ENCODE data around the gene CTXND1. TPM values are rescaled to one million over a fixed set of nuclear protein-coding genes. Genes with fewer than 3 reads are reported as not detected.
A peak's percentile ranks its signal among the peaks of the same experiment; 100 is the strongest.
"Not testable (repeated sequence)": the region's sequence is repeated elsewhere in the genome, so short reads cannot be mapped to it uniquely, and the experiment has no call there.

CTXND1 gene
- total RNA-seq, 1 donor from 2014 or later, result 1.2 TPM

- DNase-seq, result no peak
Observed at GRCh38 chr15:80157215-80157614, 94.8 kb downstream of the CTXND1 start.

- no peak for DNase-seq
Observed at GRCh38 chr15:80156176-80156720, 95.8 kb downstream of the CTXND1 start.

GRCh38 chr15:80155378-80156175 lies 96.4 kb downstream of the CTXND1 start:
- DNase-seq, result not testable (repeated sequence)

- DNase-seq, result no peak
Observed at GRCh38 chr15:80155001-80155377, 97.0 kb downstream of the CTXND1 start.

GRCh38 chr15:80154336-80154735 lies 97.7 kb downstream of the CTXND1 start:
- no peak for DNase-seq

GRCh38 chr15:80153900-80154299 lies 98.1 kb downstream of the CTXND1 start:
- no peak for DNase-seq

GRCh38 chr15:80152896-80153876 lies 98.8 kb downstream of the CTXND1 start, which contains the start of gene FAH:
Gene FAH, plus strand, starts transcription at chr15:80152999. Its CDS starts 56 bp downstream, at chr15:80153055.
- DNase-seq, result peak; percentile 63

- peak; percentile 96 for DNase-seq
Observed at GRCh38 chr15:80152180-80152895, 99.7 kb downstream of the CTXND1 start.

- DNase-seq, result no peak
Observed at GRCh38 chr15:80151576-80151975, 100.4 kb downstream of the CTXND1 start.

- no peak for DNase-seq
Observed at GRCh38 chr15:80151148-80151547, 100.9 kb downstream of the CTXND1 start.

Other genes with a start within 250 kb of the CTXND1 start
- gene ZFAND6, start 192.5 kb downstream of the CTXND1 start, total RNA-seq, result 272 TPM
- 94.9 TPM for gene FAH, start 99.2 kb downstream of the CTXND1 start, total RNA-seq
- gene ARNT2, start 152.2 kb upstream of the CTXND1 start, total RNA-seq, result 6.9 TPM